ENCODE data around the gene OCRL.

Gene OCRL

GRCh38 chrX:129530410-129530809 lies 9.6 kb upstream of the OCRL start:
- no peaks in the 10 kb centered on the region for H3K9me3 ChIP-seq (ENCODE audit: insufficient read depth, low read length)
- no peaks in the 10 kb centered on the region for H3F3A ChIP-seq (ENCODE audit: insufficient read depth)
- H3K4me3 ChIP-seq (ENCODE audit: insufficient read depth, low read length, poor library complexity, severe bottlenecking): no peak overlapping the region
- H3K79me2 ChIP-seq (ENCODE audit: insufficient read depth, low read length): no peaks in the 10 kb centered on the region
- no peaks in the 10 kb centered on the region for H3K9me2 ChIP-seq (replicated peaks; ENCODE audit: insufficient read depth, low read length)
- no peak overlapping the region for H3K9ac ChIP-seq (ENCODE audit: low read length)
- no peak overlapping the region for H3K27ac ChIP-seq (ENCODE audit: low read depth, low read length)
- H4K20me1 ChIP-seq (ENCODE audit: low read depth, low read length): no peaks in the 10 kb centered on the region
- no peaks in the 10 kb centered on the region for H3K36me3 ChIP-seq (ENCODE audit: low read length)
- no peaks in the 10 kb centered on the region for H3K27me3 ChIP-seq (ENCODE audit: low read length)
- no peak overlapping the region for H2AFZ ChIP-seq (ENCODE audit: low read depth, low read length, severe bottlenecking)
- TF ChIP-seq CTCF (IDR thresholded peaks at IDR 0.05; ENCODE audit: insufficient read depth, low read length, poor library complexity, severe bottlenecking) (no peak), EZH2phosphoT487 (conservative IDR thresholded peaks at IDR 0.05; ENCODE audit: low read length) (no peak)
- no peak overlapping the region for H3K4me2 ChIP-seq (ENCODE audit: low read depth, low read length, poor library complexity, severe bottlenecking)

- Histone ChIP-seq H3K9ac (ENCODE audit: low read length) (no peak overlapping the region), H3K79me2 (ENCODE audit: insufficient read depth, low read length) (no peaks in the 10 kb centered on the region), H3K27me3 (ENCODE audit: low read length) (no peaks in the 10 kb centered on the region), H3K27ac (ENCODE audit: low read depth, low read length) (no peak overlapping the region), H3K4me3 (ENCODE audit: insufficient read depth, low read length, poor library complexity, severe bottlenecking) (no peak overlapping the region), H2AFZ (ENCODE audit: low read depth, low read length, severe bottlenecking) (no peak overlapping the region), H3K9me2 (replicated peaks; ENCODE audit: insufficient read depth, low read length) (no peaks in the 10 kb centered on the region), H3K9me3 (ENCODE audit: insufficient read depth, low read length) (no peaks in the 10 kb centered on the region), H3K36me3 (ENCODE audit: low read length) (no peaks in the 10 kb centered on the region), H4K20me1 (ENCODE audit: low read depth, low read length) (no peaks in the 10 kb centered on the region), H3F3A (ENCODE audit: insufficient read depth) (no peaks in the 10 kb centered on the region), H3K4me2 (ENCODE audit: low read depth, low read length, poor library complexity, severe bottlenecking) (no peak overlapping the region)
- TF ChIP-seq EZH2phosphoT487 (conservative IDR thresholded peaks at IDR 0.05; ENCODE audit: low read length) (no peak), CTCF (IDR thresholded peaks at IDR 0.05; ENCODE audit: insufficient read depth, low read length, poor library complexity, severe bottlenecking) (no peak)
Measured at GRCh38 chrX:129531132-129531531, 8.9 kb upstream of the OCRL start.

GRCh38 chrX:129534816-129535578 lies 5.1 kb upstream of the OCRL start:
- H3K9me2 ChIP-seq (replicated peaks; ENCODE audit: insufficient read depth, low read length): no peaks in the 10 kb centered on the region
- no peaks in the 10 kb centered on the region for H4K20me1 ChIP-seq (ENCODE audit: low read depth, low read length)
- no peak overlapping the region for H3K9ac ChIP-seq (ENCODE audit: low read length)
- H3K4me3 ChIP-seq (ENCODE audit: insufficient read depth, low read length, poor library complexity, severe bottlenecking): no peak overlapping the region
- no peak overlapping the region for H3K4me2 ChIP-seq (ENCODE audit: low read depth, low read length, poor library complexity, severe bottlenecking)
- no peak overlapping the region for H2AFZ ChIP-seq (ENCODE audit: low read depth, low read length, severe bottlenecking)
- no peaks in the 10 kb centered on the region for H3K27me3 ChIP-seq (ENCODE audit: low read length)
- H3K27ac ChIP-seq (ENCODE audit: low read depth, low read length): no peak overlapping the region
- no peaks in the 10 kb centered on the region for H3K36me3 ChIP-seq (ENCODE audit: low read length)
- no peaks in the 10 kb centered on the region for H3F3A ChIP-seq (ENCODE audit: insufficient read depth)
- TF ChIP-seq EZH2phosphoT487 (conservative IDR thresholded peaks at IDR 0.05; ENCODE audit: low read length): no peak
- TF ChIP-seq CTCF (IDR thresholded peaks at IDR 0.05; ENCODE audit: insufficient read depth, low read length, poor library complexity, severe bottlenecking): no peak
- no peaks in the 10 kb centered on the region for H3K9me3 ChIP-seq (ENCODE audit: insufficient read depth, low read length)
- no peaks in the 10 kb centered on the region for H3K79me2 ChIP-seq (ENCODE audit: insufficient read depth, low read length)
